Activated T-helper 1 cell treated with Interleukin-2 at 50 U/mL for 16 hours (primary cell): Measurements from ENCODE around the gene WDPCP.
"Not testable (repeated sequence)": the region's sequence is repeated elsewhere in the genome, so short reads cannot be mapped to it uniquely, and the experiment has no call there.

Source experiments
- DNase-seq: peaks from one replicate; pipeline ENCODE4 v3.0.0-alpha.2; 2020; ENCODE audit warnings: low read depth

WDPCP gene

GRCh38 chr2:63588385-63589147 is at the start of gene WDPCP, which contains the start of gene MDH1:
Gene WDPCP (minus strand): TSS chr2:63588477. CDS start chr2:63588271, 206 bp downstream.
Gene MDH1 (plus strand): TSS chr2:63588963. CDS start chr2:63589044, 81 bp downstream.
- DNase-seq = peak; percentile 86

GRCh38 chr2:63632382-63632781 is 44.1 kb upstream of the WDPCP start:
- DNase-seq = no peak

- DNase-seq = no peak
These were observed 43.2 kb upstream of the WDPCP start for GRCh38 chr2:63631501-63631900.

- no peak for DNase-seq
These were observed 40.2 kb upstream of the WDPCP start for GRCh38 chr2:63628403-63628942.

- no peak for DNase-seq
These were observed 39.6 kb upstream of the WDPCP start for GRCh38 chr2:63627866-63628265.

GRCh38 chr2:63623763-63624162 is 35.5 kb upstream of the WDPCP start:
- not testable (repeated sequence) for DNase-seq

- DNase-seq = no peak
These were observed 34.5 kb upstream of the WDPCP start for GRCh38 chr2:63622751-63623150.

- DNase-seq = no peak
These were observed 31.1 kb upstream of the WDPCP start for GRCh38 chr2:63619328-63619727.

- DNase-seq = no peak
These were observed 29.1 kb upstream of the WDPCP start for GRCh38 chr2:63617366-63617765.

- no peak for DNase-seq
These were observed 27.0 kb upstream of the WDPCP start for GRCh38 chr2:63614983-63615945.

- no peak for DNase-seq
These were observed 26.2 kb upstream of the WDPCP start for GRCh38 chr2:63614448-63614968.

GRCh38 chr2:63613391-63613901 is 25.2 kb upstream of the WDPCP start:
- no peak for DNase-seq

- DNase-seq = no peak
These were observed 22.2 kb upstream of the WDPCP start for GRCh38 chr2:63610525-63610924.

GRCh38 chr2:63608865-63609264 is 20.6 kb upstream of the WDPCP start:
- DNase-seq = not testable (repeated sequence)

GRCh38 chr2:63604666-63605065 is 16.4 kb upstream of the WDPCP start:
- DNase-seq = no peak

- DNase-seq = no peak
These were observed 12.7 kb upstream of the WDPCP start for GRCh38 chr2:63600881-63601460.

- DNase-seq = no peak
These were observed 10.7 kb upstream of the WDPCP start for GRCh38 chr2:63598981-63599380.

- DNase-seq = no peak
These were observed 8.2 kb upstream of the WDPCP start for GRCh38 chr2:63596401-63596883.

- no peak for DNase-seq
These were observed 6.4 kb upstream of the WDPCP start for GRCh38 chr2:63594660-63595059.

GRCh38 chr2:63591566-63592175 is 3.4 kb upstream of the WDPCP start:
- no peak for DNase-seq
